ENCODE measurements around the gene MYLK4.
A peak's percentile ranks its signal among the peaks of the same experiment; 100 is the strongest.

The MYLK4 gene

DNA sequence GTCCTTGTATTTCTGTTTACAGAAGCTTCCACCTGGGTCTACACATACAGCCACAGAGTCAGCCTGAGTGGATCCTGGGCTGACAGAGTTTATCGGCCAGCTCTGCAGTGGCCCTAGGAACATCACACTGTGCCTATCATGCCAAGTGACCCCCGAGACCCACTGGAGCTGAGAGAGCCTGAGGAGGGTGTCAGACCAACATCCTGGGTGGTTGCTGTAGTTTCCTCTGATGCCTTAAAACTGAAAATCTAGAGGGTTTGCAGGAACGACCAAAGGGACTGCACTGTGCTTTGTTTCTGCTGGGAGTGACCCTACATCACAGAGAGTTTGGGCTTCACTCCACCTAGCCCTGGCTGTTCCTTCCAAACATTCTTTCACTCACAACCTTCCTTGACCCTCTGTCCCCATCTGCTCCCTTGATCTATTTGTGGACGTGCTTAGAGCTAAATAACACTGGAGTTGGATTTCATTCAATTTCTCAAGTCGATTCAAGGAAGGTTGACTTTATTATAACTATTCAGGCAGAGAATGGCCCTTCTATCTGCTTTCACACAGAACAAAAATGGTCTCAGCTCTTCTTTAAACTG lies 18.1 kb downstream of the MYLK4 start:
- DNase-seq = no peak

DNA sequence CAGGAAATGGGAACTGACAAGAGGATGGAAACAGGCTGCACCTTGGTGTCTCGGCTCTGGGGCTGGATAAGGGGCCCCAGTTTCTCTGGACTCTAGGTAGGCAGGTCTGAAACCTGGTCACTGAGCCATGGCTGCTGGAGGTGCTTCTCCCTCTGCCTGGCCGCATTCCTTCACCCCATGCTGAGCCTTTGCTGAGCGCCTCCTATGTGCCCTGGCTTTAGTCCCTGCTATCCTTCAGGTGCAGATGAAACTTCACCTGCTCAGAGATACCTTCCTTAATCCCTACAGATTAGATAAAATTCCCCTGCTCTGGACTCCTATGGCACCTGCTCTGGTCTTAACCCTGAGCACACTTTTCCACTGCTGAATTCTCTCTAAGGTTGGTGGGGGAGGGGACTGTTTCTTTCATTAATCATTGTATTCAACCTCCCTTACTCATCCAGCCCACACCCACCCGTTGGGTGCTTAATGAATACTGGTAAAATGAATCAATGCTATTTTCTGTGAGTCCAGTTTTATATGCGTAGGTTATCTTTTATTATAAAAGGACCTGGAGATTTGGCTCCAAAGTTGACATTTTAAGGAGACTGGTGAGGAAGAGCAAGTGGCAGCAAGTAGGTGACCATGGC lies 19.3 kb downstream of the MYLK4 start:
- DNase-seq = no peak

DNA sequence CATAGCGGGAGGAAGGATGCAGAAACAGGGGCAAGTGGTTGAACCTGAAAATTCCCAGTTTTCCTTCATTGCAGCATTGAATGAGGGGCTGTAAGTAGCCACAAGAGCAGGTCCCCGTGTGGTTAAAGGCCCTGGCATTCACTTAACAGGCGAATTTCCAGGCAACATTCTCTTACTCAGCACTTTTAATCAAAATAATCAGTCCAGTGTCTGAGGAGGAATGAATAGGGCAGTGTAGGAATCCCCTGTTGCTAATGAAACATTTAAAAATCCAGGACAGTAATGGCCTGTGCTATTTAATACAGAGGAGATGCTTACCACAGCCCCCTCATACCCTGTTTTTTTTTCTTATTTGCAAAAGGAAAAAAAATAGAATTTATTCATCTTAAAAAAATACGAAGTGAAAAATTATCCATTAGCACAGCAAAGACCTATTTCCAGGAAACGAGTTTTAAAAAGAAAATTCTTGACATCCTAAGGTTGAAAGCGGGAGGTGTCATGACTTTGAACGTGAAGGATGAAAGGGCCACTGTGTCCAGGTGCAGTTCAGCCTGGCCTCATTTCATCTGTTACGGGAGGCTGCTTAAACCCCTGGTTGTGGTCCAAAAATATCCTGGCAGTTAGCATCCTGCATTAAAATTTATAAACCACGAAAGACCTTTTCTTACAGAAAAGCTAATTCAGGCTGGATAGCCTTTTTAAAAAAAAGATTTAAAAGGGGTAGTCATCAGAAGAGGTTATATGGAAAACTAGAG lies 20.2 kb downstream of the MYLK4 start:
- no peak for DNase-seq

DNA sequence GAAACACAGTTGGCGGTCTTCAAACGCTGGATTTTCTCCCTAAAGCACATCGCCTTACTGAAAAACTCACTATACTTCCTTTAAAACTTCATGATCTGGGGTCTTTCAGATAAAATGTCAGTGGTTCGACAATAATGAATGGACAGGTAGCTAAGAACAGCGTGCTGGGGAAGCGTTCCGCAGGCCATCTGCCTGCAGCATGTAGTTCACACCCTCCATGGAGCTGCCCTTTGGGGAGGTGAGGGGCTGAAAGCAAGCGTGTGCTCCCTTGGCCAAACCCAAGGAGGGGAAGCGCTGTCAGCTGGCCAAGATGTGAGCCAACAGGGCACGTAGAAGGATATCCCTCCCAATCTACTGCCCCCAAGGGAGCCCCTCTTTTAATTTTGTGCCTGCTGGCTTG lies 20.8 kb downstream of the MYLK4 start:
- no peak for DNase-seq

DNA sequence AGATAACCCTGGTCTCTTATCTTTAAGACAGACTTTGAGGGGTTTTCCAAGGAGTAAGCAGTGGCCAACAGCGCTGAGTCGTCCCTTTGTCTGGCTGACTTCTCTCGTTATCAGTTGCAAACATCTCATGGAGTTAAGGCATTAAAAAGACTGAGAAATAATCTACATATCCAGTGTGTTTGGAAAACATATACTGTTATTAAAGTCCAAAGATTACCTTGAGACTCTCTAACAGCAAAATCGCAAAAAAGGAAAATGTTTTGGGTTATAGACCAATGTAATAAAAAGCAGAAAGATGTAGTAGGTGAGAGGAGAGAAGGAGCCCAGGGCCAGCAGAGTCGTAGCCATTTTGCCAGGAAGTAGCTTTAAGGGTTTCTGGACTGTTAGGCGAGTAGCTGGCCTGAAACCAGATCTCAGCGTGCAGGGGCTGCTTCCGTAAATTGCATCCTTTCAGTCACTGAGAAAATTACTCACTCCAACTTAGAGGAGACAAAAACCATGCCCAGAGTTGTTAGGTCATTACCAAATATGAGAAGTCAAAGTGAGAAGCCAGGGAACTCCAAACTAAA lies 24.6 kb downstream of the MYLK4 start:
- no peak for DNase-seq

DNA sequence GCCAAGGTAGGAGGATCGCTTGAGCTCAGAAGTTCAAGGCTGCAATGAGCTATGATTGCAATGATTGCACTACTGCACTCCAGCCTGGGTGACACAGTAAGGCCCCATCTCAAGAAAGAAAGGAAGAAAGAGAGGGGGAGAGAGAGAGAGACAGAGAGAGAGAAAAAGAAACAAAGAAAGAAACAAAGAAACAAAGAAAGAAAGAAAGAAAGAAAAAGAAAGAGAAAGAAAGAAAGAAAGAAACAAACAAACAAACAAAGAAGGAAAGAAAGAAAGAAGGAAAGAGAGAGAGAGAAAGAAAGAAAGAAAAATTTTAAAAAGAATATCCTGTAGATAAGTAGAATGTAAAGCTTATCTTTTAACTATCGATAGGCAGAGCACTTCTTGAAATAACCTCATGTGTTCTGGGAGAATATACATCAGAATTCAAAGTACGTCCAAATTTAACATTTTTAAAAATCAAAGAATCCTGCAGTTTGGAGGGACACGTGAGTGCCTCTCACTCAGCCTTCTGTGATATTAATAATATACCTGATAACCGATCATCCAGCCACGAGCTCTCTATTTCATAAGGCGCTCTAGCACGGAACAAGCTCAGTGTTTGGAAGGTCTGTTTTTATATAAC lies 25.2 kb downstream of the MYLK4 start:
- no peak for DNase-seq

DNA sequence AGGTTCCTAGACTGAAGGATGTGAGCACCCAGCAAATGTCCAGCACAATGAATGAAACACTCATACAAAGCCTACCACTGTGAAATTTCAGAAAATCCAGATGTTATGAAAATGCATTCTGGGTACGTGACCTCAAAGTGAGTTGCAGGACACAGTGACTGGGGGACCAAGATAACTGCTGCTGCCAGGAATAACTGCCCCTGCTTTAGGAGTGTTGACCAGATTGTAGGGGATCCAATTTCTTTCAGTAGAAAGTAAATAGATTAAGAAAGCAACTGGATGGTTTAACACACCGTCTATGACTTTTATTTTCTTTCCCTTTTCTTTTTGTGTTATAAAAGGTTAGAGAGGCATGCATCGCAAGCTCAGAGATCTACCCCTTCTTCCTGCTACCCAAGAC lies 29.5 kb downstream of the MYLK4 start:
- no peak for DNase-seq

DNA sequence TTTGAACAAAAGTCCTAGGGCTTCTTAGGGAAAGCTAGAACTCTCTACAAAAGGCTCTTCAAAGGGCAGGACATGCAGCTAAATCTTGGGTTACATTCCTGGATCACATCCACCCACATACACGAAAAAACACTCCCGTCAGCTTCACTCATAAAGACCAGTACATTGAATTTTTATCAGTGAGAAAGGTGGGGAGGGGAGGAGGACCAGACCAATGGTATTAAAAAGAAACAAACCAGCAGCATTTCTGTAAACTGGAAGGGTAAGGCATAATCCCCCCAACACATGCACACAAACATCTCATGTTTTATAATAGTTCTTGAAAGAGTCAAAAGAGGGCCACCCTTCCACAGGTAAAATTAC lies 31.6 kb downstream of the MYLK4 start:
- DNase-seq = no peak

DNA sequence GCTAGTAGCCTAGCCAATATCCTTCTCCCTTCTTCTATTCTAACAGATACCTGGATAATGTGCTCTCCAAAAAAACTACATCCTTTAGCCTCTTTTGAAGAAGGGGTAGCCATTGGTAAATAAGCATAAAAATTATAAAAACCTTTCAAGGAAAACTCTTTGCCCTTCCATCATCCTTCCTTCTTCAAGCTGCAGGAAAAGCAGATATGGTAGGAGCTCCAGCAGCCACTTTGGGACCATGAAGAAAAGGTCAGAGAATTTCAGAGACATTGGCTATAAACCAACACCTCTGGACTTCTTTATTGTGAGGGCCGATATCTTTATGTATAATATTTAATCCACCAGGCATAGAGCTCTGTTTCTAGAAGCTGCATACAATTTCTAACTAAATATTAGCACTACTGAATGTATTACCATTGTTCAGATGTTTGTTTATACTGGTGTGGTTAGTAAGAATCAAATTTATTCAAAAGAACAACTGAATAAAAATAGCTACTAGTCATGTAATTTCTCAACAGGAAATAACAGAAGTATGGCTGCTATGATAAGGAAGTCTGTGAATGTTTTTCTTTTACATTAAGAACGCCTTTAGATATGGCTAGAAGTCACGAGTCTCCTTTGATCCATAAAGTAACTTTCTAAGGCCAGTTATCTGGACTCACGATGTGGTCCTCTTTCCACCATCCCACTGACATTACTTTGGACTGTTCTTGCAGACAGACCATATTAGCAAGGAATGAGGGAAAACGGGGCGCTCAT lies 32.2 kb downstream of the MYLK4 start:
- no peak for DNase-seq

DNA sequence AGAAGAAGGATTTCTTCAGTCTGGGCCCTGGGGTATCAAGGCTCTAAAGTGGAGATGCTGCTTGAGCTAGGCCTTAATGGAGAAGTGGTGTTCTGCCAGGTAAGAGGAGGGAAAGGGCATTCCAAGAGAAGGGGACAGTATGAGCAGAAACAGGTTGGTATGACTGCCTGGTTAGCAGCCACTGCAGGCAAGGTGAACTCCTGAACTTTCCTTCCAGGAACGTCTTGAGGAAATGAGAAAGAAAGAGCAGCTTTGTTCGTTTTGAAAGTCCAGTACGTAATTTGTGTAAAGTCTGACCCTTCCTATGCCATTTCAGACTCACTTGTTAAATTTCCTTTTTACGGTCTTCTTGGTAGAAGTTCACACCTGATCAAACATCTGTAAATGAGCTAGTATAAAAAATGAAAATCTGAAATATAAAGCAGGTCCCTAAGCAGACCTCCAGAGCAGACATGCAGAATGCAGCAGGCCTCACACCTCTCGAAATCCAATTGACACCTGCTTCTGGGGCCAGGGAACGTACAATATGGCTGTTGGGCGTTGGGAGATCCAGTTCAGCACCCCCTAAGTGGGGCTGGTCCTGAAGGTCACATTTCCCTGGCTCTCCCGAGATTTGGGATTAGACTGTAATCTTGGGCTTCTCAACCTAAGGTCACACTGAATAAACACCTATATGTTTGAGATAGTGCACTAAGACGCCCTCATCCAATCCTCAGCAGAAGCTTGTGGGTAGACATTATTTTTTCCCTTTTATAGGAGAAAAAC lies 33.6 kb downstream of the MYLK4 start:
- DNase-seq = no peak

DNA sequence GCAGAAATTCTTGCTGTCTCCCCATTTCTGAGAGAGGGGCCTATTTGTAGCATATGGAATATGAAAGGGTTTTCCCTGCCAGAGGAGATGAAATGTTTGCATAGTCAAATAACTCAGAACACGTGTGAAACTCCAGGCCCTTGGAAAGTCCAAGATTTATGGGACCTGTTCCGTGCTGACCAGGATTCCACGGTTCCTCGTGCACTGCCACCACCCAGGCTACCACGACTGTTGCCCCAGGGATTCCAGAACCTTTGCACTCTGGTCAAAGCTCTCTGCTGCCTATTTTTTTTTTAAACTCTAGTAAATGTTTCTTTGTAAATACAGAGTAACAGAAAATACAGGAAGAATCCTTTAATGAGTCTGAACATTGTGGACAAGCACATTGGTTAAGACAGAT lies 35.0 kb downstream of the MYLK4 start:
- no peak for DNase-seq

DNA sequence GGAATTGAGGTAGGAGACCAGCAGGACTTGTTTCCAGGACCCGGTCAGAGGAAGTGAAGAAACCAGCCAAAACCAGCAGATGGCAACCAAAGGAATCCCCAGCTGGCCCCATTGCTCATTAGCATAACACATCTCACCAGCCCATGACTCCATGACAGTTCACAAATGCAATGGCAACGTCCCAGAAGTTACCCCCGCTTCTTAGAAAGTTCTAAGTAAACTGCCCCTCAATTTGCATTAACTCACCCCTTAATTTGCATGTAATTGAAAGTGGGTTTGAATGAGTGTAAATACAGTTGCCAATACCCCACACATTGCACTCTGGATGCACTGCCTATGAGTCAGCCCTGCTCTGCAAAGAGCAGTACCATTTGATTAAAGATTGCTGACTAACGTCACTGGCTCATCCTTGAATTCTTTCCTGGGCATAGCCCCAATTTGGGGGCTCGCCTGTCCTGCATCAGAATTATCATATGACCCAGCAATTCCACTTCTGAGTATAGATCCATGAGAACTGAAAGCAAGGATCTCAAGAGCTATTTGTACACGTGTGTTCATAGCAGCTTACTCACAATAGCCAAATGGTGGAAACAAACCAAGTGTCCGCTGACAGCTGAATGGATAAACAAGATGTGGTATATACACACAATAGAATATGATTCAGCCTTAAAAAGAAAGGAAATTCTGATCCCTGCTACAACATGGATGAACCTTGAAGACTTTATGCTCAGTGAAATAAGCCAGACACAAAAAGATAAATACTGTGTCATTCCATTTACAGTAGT lies 36.4 kb downstream of the MYLK4 start:
- peak; percentile 61 for DNase-seq

DNA sequence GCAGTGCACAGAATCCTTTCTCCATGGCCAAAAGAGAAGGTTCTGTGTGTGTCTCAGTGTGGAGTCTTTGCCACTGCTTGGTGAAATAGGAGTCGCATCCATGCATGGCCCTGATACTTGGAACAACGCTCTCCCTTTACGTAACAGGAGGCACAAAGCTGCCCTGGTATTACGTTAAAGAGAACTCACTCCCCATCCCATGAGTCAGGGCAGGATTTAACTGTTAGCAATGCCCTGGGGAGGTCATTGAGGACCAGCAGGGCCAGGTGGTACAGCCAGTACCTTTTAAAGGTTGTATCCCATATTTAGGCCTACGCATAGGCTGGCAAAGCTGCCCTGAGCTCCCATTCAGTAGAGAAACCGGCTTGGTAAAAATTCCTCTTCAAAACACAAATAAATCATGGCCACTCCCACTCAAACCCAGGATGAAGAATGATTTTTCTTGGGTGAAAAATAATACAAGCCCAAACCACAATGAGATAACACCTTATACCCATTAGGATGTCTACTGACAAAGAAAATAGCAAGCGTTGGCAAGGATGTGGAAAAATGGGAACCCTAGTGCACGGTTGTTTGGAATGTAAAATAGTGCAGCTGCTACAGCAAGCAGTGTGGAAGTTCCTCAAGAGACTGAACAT lies 37.1 kb downstream of the MYLK4 start:
- no peak for DNase-seq

DNA sequence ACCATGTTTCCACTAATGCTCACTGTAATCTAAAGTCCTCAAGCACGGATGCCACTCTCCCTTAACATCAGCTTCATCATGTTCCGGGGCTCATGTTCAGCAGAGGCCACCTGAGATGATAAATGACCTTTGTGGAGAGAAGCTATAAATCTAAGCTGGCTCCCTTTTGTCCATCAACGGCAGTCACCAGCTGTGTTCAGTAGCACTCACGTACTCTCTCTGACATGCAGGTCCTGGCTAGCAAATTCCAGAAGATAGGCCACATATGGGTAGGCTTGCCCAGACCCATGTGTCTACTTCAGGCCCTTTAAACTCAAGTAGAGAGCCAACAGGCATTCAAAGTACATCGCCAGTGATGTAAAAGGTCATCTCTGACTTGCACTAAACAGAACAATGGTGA lies 38.6 kb downstream of the MYLK4 start:
- DNase-seq = no peak

DNA sequence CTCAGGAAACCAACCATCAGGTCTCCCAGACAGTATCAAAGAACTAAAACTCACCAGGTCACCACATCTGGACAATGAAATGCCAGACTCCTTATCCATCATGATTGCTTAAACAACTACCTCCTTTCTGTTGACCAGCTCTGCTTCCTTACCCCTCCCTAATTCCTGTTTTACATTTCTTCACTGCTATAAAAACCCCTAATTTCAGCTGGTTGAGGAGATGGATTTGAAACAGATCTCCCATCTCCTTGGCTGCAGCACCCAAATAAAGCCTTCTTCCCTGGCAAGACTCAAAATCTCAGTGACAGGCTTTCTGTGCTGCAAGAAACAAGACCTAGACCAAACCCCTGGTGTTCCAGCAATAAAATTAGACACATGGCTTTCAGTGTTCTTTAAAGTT lies 40.3 kb downstream of the MYLK4 start:
- no peak for DNase-seq

DNA sequence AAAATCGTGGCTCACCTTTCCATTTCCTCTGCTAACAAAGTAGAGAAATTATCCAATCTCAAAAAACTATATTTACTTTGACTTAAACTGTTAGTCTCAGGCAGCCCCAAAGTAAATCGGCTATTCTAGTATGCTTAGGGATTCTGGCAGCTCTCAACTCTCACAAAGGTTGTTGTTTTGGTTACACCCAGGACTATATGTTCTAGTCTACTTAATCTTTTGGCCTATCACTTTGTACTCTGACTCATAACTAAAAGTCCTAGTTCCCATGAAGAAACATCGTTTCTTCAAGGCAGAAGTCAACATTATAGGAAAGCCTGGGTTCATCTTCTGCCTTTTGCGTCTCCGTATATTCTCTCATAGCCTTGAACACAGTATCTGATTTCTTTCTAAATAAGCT lies 42.3 kb downstream of the MYLK4 start:
- DNase-seq = no peak

DNA sequence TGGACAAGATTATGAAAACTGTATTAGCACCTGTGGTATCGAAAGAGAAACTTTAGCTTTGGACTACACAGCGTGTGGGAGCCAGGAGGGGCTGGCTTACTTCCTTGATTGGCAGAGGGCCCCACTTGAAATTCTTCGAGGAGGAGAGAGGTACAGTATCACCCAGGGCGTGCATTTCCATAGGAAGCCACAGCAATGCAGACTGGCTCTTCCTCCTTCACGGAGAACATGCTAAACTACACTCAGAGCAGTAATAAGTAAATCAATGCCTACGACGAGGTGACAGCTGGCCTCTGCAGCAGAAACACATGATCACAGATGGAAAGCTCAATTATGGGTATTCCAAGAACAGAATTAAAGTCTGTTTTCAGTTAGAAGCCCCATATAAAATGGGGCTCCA lies 44.2 kb downstream of the MYLK4 start:
- DNase-seq = no peak

DNA sequence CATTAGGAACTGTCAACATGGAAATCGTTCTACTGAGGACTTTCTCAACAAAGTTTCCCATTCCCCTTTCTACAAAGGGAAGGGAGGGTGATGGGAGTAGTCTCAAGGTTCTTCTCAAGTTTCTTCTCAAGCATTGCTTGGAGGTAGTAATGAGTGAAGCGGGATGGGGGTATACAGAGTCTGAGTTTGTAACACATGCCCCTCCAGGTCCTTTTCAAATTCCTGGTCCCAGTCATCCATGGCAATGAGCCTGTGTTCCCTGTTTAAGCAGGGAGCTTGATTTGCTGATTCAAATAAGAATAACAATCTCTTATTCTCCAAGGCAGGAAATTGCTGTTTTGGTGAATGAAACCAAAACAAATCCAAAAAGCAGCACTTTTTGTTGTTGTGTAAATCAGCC lies 45.5 kb downstream of the MYLK4 start:
- no peak for DNase-seq

DNA sequence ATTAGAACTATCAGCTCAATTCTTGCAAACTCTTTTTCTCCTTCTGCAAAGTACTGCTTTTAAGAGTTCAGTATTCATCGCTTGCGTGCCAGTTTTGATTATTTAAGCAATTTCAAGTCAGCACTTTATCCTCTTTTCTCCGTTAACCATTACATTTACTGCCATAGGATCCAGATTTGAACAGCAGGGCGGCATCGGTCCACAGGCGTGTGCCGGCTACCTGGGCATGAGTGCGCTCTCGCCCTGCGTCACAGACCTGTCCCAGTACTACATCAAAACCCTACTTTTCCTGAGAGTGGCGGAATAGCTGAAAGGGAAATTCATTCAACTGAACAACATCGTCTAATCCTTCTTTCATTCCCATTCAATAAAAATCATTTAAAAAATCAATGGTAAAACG lies 53.4 kb downstream of the MYLK4 start:
- DNase-seq = no peak

DNA sequence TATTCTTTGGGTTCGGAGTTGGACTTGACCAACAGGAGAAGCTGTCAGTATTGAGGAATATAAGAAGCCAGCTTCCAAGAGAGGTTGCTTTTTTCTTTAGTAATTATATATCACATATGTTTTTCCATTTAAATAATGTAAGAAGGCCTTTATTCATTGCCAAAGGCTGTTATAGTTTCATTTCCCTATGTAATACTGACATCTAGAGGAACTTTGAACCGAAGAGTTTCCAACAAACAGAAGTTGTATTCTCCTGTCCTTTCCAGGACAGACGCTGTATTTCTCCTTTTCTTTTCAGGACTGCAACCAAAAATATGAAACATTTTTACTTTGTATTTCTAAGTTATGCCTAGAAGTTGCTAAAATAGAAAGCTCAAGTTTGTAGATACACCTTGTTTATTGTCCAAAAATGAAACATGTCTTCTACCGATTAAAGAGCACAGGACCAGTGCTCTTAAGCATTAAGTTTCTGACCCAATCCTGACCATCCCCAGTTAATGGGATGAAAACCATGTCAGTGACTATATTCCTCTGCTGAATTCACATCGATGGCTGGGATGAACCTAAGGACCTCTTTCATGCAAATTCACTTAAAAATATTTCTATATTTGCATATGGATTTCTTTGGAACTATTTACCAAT lies 55.1 kb downstream of the MYLK4 start:
- no peak for DNase-seq

Data from T1000 (cell line).